ENCODE measurements around the gene SH3PXD2B. TPM values are rescaled to one million over a fixed set of nuclear protein-coding genes. Genes with fewer than 3 reads are reported as not detected.

Gene SH3PXD2B
- total RNA-seq, 3 donors from 2014 or later = 35.3 to 118 (median 43.9) TPM

- intact Hi-C loops (cut with DNase I; ENCODE audit: low total_unique reads) = no loop called here
- no peaks in the 10 kb centered on the region for H3K27me3 ChIP-seq
Measured at GRCh38 chr5:172407822-172408221, 46.5 kb downstream of the SH3PXD2B start.

DNA sequence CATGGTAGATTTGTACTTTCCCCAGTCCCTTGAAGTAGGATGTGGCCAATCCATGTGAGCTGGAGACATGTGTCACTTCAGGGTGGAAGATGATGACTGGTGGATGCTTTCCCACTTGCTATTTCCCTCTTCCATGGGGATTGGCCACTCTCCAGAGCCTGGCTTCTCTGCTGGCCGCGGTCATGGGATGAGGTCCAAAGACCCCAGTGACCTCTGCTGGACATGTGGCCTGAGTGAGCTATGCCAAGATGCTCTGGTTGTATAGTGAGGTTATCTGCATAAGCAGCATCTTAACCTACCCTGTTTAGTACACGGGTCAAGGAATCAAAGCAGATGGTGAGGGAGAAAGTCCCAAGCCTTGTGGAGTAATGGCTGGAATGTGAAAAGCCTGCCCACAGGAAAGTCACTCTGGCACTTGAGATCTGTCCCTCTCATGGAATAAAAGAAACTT is 47.1 kb downstream of the SH3PXD2B start:
- intact Hi-C loops (cut with DNase I; ENCODE audit: low total_unique reads) = no loop called here
- H3K27ac ChIP-seq = peak overlapping the region; percentile 80 to 82
- no peak for DNase-seq (ENCODE audit: low spot score in 2 of 2)
- no peak overlapping the region for H3K4me3 ChIP-seq
- H3K36me3 ChIP-seq = no peaks in the 10 kb centered on the region
- no peaks in the 10 kb centered on the region for H3K9me3 ChIP-seq
- no peaks in the 10 kb centered on the region for H3K27me3 ChIP-seq
- no peak for TF ChIP-seq POLR2A (IDR thresholded peaks at IDR 0.05)
- peak in 1 of 3 donors; percentile 57 for TF ChIP-seq POLR2AphosphoS5 (IDR thresholded peaks at IDR 0.05)
- peaks cover 0 to 21% of the 10 kb centered on the region in 2 donors for H3K4me1 ChIP-seq

More at GRCh38 chr5:172407822-172408221, 46.5 kb downstream of the SH3PXD2B start:
- Histone ChIP-seq H3K4me1 (peaks cover 0 to 26% of the 10 kb centered on the region in 2 donors), H3K4me3 (no peak overlapping the region), H3K36me3 (no peaks in the 10 kb centered on the region), H3K9me3 (no peaks in the 10 kb centered on the region), H3K27ac (peak overlapping the region; percentile 80 to 82)
- TF ChIP-seq, protein P1, sequence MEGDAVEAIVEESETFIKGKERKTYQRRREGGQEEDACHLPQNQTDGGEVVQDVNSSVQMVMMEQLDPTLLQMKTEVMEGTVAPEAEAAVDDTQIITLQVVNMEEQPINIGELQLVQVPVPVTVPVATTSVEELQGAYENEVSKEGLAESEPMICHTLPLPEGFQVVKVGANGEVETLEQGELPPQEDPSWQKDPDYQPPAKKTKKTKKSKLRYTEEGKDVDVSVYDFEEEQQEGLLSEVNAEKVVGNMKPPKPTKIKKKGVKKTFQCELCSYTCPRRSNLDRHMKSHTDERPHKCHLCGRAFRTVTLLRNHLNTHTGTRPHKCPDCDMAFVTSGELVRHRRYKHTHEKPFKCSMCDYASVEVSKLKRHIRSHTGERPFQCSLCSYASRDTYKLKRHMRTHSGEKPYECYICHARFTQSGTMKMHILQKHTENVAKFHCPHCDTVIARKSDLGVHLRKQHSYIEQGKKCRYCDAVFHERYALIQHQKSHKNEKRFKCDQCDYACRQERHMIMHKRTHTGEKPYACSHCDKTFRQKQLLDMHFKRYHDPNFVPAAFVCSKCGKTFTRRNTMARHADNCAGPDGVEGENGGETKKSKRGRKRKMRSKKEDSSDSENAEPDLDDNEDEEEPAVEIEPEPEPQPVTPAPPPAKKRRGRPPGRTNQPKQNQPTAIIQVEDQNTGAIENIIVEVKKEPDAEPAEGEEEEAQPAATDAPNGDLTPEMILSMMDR (IDR thresholded peaks at IDR 0.05) = no peak
- TF ChIP-seq POLR2AphosphoS5 (IDR thresholded peaks at IDR 0.05) (peak in 1 of 3 donors; percentile 19), POLR2A (IDR thresholded peaks at IDR 0.05) (no peak)
- DNase-seq (ENCODE audit: low spot score in 2 of 2) = peak in 1 of 2 donors; percentile 81

GRCh38 chr5:172405226-172406107 is 48.9 kb downstream of the SH3PXD2B start:
- H3K4me3 ChIP-seq = no peak overlapping the region
- H3K9me3 ChIP-seq = no peaks in the 10 kb centered on the region
- intact Hi-C loops (cut with DNase I; ENCODE audit: low total_unique reads) = no loop called here
- TF ChIP-seq POLR2A (IDR thresholded peaks at IDR 0.05) (no peak), POLR2AphosphoS5 (IDR thresholded peaks at IDR 0.05) (no peak)
- TF ChIP-seq, protein P1 (IDR thresholded peaks at IDR 0.05) = no peak
- H3K4me1 ChIP-seq = peaks cover 0 to 10% of the 10 kb centered on the region in 2 donors
- H3K27me3 ChIP-seq = no peaks in the 10 kb centered on the region
- DNase-seq (ENCODE audit: low spot score in 2 of 2) = no peak
- no peaks in the 10 kb centered on the region for H3K36me3 ChIP-seq
- peak overlapping the region; percentile 80 to 82 for H3K27ac ChIP-seq

GRCh38 chr5:172404746-172405145 is 49.6 kb downstream of the SH3PXD2B start:
- no peak for DNase-seq (ENCODE audit: low spot score in 2 of 2)
- no peaks in the 10 kb centered on the region for H3K9me3 ChIP-seq
- no peak overlapping the region for H3K4me3 ChIP-seq
- TF ChIP-seq POLR2AphosphoS5 (IDR thresholded peaks at IDR 0.05) (no peak), POLR2A (IDR thresholded peaks at IDR 0.05) (no peak)
- TF ChIP-seq, protein P1 (IDR thresholded peaks at IDR 0.05) = no peak
- peaks cover 0 to 10% of the 10 kb centered on the region in 2 donors for H3K4me1 ChIP-seq
- intact Hi-C loops (cut with DNase I; ENCODE audit: low total_unique reads) = no loop called here
- no peaks in the 10 kb centered on the region for H3K36me3 ChIP-seq
- peak overlapping the region; percentile 80 to 82 for H3K27ac ChIP-seq
- H3K27me3 ChIP-seq = no peaks in the 10 kb centered on the region

GRCh38 chr5:172403817-172404216 is 50.5 kb downstream of the SH3PXD2B start:
- intact Hi-C loops (cut with DNase I; ENCODE audit: low total_unique reads) = no loop called here
- H3K4me1 ChIP-seq = peaks cover 0 to 10% of the 10 kb centered on the region in 2 donors
- TF ChIP-seq POLR2AphosphoS5 (IDR thresholded peaks at IDR 0.05) (no peak), POLR2A (IDR thresholded peaks at IDR 0.05) (no peak)
- TF ChIP-seq, protein P1 (IDR thresholded peaks at IDR 0.05) = no peak

More at GRCh38 chr5:172403817-172404216, 50.5 kb downstream of the SH3PXD2B start:
- H3K27ac ChIP-seq = peak overlapping the region; percentile 74 to 82
- no peak overlapping the region for H3K4me3 ChIP-seq
- no peaks in the 10 kb centered on the region for H3K36me3 ChIP-seq
- no peak for DNase-seq (ENCODE audit: low spot score in 2 of 2)
- H3K9me3 ChIP-seq = no peaks in the 10 kb centered on the region
- no peaks in the 10 kb centered on the region for H3K27me3 ChIP-seq
